M059J (cell line): ENCODE data around the gene KDM7A. TPM values are rescaled to one million over a fixed set of nuclear protein-coding genes. Genes with fewer than 3 reads are reported as not detected.

Experiments
- DNase-seq: peaks from one replicate; pipeline ENCODE4 v3.0.0-alpha.2; 2012; ENCODE audit warnings: low read depth
- total RNA-seq: library from RNA; depleted of rRNA; stranded (reverse); fragments of >200 nt; shearing (Covaris generic); gene quantifications from 2 replicates; pipeline ENCODE4 v1.2.3, GENCODE V29; 2014; rRNA removed

The KDM7A gene
- total RNA-seq, 1 experiment from 2014 or later = 0.69 TPM

- DNase-seq = no peak
Observed at GRCh38 chr7:140054751-140055150, 122.0 kb downstream of the KDM7A start.

GRCh38 chr7:140053812-140054539 lies 122.8 kb downstream of the KDM7A start:
- no peak for DNase-seq

- DNase-seq = no peak
Observed at GRCh38 chr7:140051820-140052219, 125.0 kb downstream of the KDM7A start.

GRCh38 chr7:140050100-140050499 lies 126.7 kb downstream of the KDM7A start:
- DNase-seq = no peak

GRCh38 chr7:140049339-140050024 lies 127.3 kb downstream of the KDM7A start:
- DNase-seq = peak; percentile 56

GRCh38 chr7:140048989-140049338 lies 127.8 kb downstream of the KDM7A start:
- no peak for DNase-seq

- no peak for DNase-seq
Observed at GRCh38 chr7:140048138-140048537, 128.6 kb downstream of the KDM7A start.

- no peak for DNase-seq
Observed at GRCh38 chr7:140047197-140047596, 129.6 kb downstream of the KDM7A start.

- no peak for DNase-seq
Observed at GRCh38 chr7:140045697-140046096, 131.1 kb downstream of the KDM7A start.

GRCh38 chr7:140044251-140044650 lies 132.5 kb downstream of the KDM7A start:
- DNase-seq = no peak

GRCh38 chr7:140042386-140042670 lies 134.5 kb downstream of the KDM7A start:
- DNase-seq = no peak

- DNase-seq = no peak
Observed at GRCh38 chr7:140041659-140042385, 135.0 kb downstream of the KDM7A start.

- no peak for DNase-seq
Observed at GRCh38 chr7:140039896-140040295, 136.9 kb downstream of the KDM7A start.

GRCh38 chr7:140039066-140039465 lies 137.7 kb downstream of the KDM7A start:
- DNase-seq = peak; percentile 22

- DNase-seq = peak; percentile 61
Observed at GRCh38 chr7:140036224-140036962, 140.4 kb downstream of the KDM7A start.

GRCh38 chr7:140035400-140036223 lies 141.2 kb downstream of the KDM7A start:
- DNase-seq = peak; percentile 87

Other genes starting within 250 kb of the KDM7A start
- gene PARP12, start 114.0 kb downstream of the KDM7A start, total RNA-seq = 76.6 and 137 TPM in 2 replicates
- gene SLC37A3, start 221.5 kb upstream of the KDM7A start, total RNA-seq = 22.7 and 37.1 TPM in 2 replicates
- not detected in 2 replicates for gene RAB19, start 227.1 kb upstream of the KDM7A start, total RNA-seq